Kidney epithelial cell (primary cell): Measurements from ENCODE around the gene GRK4. TPM values are rescaled to one million over a fixed set of nuclear protein-coding genes. Genes with fewer than 3 reads are reported as not detected.

Source experiments
- DNase-seq: peaks from one replicate; pipeline ENCODE4 v3.0.0-alpha.2; 2010; ENCODE audit warnings: low read depth
- H3K27me3 ChIP-seq: 2 replicates; pipeline ENCODE4 v1.6.0; 2011; ENCODE audit warnings: low read length; ENCODE audit not compliant: control insufficient read depth, insufficient read depth
- H3K36me3 ChIP-seq: 2 replicates; pipeline ENCODE4 v1.5.1; 2011; ENCODE audit warnings: low read length; ENCODE audit not compliant: control insufficient read depth, insufficient read depth
- H3K4me3 ChIP-seq: 2 replicates; pipeline ENCODE4 v1.5.1; 2011; ENCODE audit warnings: low read depth, mild to moderate bottlenecking, control low read depth, low read length
- CTCF ChIP-seq: IDR thresholded peaks from 2 replicates; pipeline ENCODE4 v1.5.1; 2011; ENCODE audit warnings: mild to moderate bottlenecking, moderate library complexity, low read length, control low read depth, inconsistent platforms; ENCODE audit not compliant: insufficient read depth, poor library complexity, severe bottlenecking
- total RNA-seq: library from RNA; depleted of rRNA; stranded (reverse); fragments of >200 nt; gene quantifications from 2 replicates; pipeline ENCODE4 v1.2.3, GENCODE V29; 2015

GRK4 gene
- total RNA-seq, 1 donor from 2014 or later = 6.3 TPM

- Histone ChIP-seq H3K27me3 (no peaks in the 10 kb centered on the region), H3K4me3 (no peak overlapping the region), H3K36me3 (no peaks in the 10 kb centered on the region)
- no peak for TF ChIP-seq CTCF
- no peak for DNase-seq
Measured at GRCh38 chr4:3013839-3014350, 50.5 kb downstream of the GRK4 start.

DNA sequence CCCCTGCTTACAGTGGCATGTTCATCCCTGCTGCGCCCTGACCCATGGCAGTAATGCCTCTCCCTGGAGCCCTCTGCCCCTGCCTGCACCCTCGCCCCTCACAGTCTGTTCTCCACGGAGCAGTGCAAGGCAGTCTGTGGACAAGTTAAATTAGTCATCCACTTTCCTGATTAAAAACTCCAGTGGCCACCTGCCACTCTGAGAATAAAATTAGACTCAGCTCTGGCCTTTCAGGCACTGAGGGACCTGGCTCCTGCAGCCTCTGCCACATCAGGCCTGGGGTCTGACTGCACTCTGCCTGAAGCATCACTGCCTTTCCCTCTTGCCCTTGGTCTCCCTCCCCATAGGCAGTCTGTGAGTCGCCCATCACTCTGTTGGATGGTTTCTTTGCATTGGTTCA lies 53.6 kb downstream of the GRK4 start:
- no peak for TF ChIP-seq CTCF
- no peak for DNase-seq
- H3K27me3 ChIP-seq = peaks cover 3% of the 10 kb centered on the region
- H3K36me3 ChIP-seq = no peaks in the 10 kb centered on the region
- no peak overlapping the region for H3K4me3 ChIP-seq

- peaks cover 3% of the 10 kb centered on the region for H3K27me3 ChIP-seq
- TF ChIP-seq CTCF = no peak
- no peak overlapping the region for H3K4me3 ChIP-seq
- no peak for DNase-seq
- no peaks in the 10 kb centered on the region for H3K36me3 ChIP-seq
Measured at GRCh38 chr4:3017504-3017903, 54.1 kb downstream of the GRK4 start.

DNA sequence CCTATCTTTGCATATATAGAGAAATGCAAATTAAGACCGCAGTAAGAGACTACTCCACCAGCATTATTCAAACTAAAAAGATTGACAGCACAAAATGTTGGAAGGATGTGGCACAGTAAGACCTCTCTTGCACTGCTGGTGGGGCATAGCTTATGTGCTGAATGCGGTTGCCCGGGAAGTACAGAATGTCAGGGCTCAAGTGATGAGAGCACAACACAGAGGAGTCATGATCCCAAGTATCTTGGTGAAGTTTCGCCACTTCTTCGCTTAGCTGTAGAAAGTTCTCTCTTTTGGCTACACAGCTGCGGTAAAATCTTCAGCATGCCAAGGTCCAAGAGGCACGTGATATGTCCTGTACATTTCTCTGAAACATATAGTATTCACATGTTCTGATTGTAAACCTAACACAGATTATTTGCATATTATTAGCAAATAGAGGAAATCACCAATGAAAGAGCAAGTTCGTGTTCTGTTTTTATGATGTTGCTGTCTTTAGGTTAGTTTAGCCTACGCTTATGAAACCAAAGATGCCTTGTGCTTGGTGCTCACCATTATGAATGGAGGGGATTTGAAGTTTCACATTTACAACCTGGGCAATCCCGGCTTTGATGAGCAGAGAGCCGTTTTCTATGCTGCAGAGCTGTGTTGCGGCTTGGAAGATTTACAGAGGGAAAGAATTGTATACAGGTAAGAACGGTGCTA lies 55.9 kb downstream of the GRK4 start:
- Histone ChIP-seq H3K27me3 (peaks cover 4% of the 10 kb centered on the region), H3K36me3 (no peaks in the 10 kb centered on the region), H3K4me3 (no peak overlapping the region)
- no peak for DNase-seq
- TF ChIP-seq CTCF = no peak

DNA sequence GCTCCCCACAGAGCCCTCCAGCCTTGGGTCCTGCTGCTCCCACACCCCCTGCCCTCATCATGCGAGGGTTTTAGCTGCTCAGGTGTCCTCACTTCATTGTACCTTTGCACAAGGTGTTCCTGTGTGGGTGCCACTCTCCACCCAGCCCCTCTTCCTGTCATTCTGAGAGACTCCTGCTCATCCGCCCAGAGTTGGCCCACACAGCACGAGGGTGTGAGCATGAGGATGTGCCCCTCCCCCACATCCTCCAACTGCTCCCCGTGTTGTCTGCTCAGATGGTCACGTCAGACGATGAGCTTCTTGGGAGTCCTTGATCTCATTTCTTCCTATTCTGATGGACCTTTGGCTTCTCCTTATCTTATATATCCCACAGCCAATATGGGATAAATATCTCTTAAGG lies 57.8 kb downstream of the GRK4 start:
- H3K27me3 ChIP-seq = peaks cover 4% of the 10 kb centered on the region
- no peak for DNase-seq
- H3K4me3 ChIP-seq = no peak overlapping the region
- no peak for TF ChIP-seq CTCF
- no peaks in the 10 kb centered on the region for H3K36me3 ChIP-seq

- TF ChIP-seq CTCF = no peak
- Histone ChIP-seq H3K36me3 (no peaks in the 10 kb centered on the region), H3K4me3 (no peak overlapping the region), H3K27me3 (peaks cover 4% of the 10 kb centered on the region)
- no peak for DNase-seq
Measured at GRCh38 chr4:3021627-3022026, 58.3 kb downstream of the GRK4 start.
